GM13977 (cell line): ENCODE results near the gene CADM2.

Experiments
- DNase-seq: peaks from one replicate; pipeline ENCODE4 v3.0.0; 2012; ENCODE audit warnings: low spot score
- CTCF ChIP-seq: IDR thresholded peaks from 2 replicates; pipeline ENCODE4 v1.5.1; 2012; ENCODE audit warnings: mild to moderate bottlenecking, control low read depth; ENCODE audit not compliant: insufficient read depth; ENCODE audit errors: extremely low read depth, missing control alignments
- in situ Hi-C: fragments of 300-500 bp; cut with MboI; formaldehyde crosslinking; loops from one replicate; pipeline ENCODE4 v1.12.0; 2022; ENCODE audit warnings: low sequenced_read_pairs, low pct_unique_long_range_greater_than_20kb, mixed read lengths, inconsistent platforms; ENCODE audit not compliant: unreplicated experiment

CADM2 gene

GRCh38 chr3:84959470-84960271, 882 bp downstream of the CADM2 start:
- DNase-seq: no peak

GRCh38 chr3:84960581-84960980, 1.8 kb downstream of the CADM2 start:
- DNase-seq: no peak
- in situ Hi-C loops: no loop called here
- TF ChIP-seq CTCF: no peak

More at GRCh38 chr3:84959470-84960271, 882 bp downstream of the CADM2 start:
- in situ Hi-C loops: no loop called here
- no peak for TF ChIP-seq CTCF

- no peak for TF ChIP-seq CTCF
- no peak for DNase-seq
- in situ Hi-C loops: no loop called here
Measured at GRCh38 chr3:84961011-84961410, 2.2 kb downstream of the CADM2 start.

GRCh38 chr3:84961521-84962255, 2.9 kb downstream of the CADM2 start:
- in situ Hi-C loops: no loop called here
- no peak for TF ChIP-seq CTCF
- DNase-seq: no peak

- no peak for DNase-seq
- TF ChIP-seq CTCF: no peak
- in situ Hi-C loops: no loop called here
Measured at GRCh38 chr3:84962415-84962814, 3.6 kb downstream of the CADM2 start.

- DNase-seq: no peak
- in situ Hi-C loops: no loop called here
- TF ChIP-seq CTCF: no peak
Measured at GRCh38 chr3:84963137-84963536, 4.3 kb downstream of the CADM2 start.
